ENCODE data around the gene ISY1. TPM values are rescaled to one million over a fixed set of nuclear protein-coding genes. Genes with fewer than 3 reads are reported as not detected.

ISY1 gene
- total and polyA plus RNA-seq, 9 donors: 13.1 to 45.3 (median 28.8) TPM

- peaks cover 19% of the 10 kb centered on the region for H3K4me1 ChIP-seq (ENCODE audit: insufficient read depth)
- H3K4me3 ChIP-seq: no peak overlapping the region
- H3K27me3 ChIP-seq: no peaks in the 10 kb centered on the region
- no peak overlapping the region for H3K27ac ChIP-seq
- DNase-seq: no peak
- no peak for TF ChIP-seq CTCF (IDR thresholded peaks at IDR 0.05)
- TF ChIP-seq EP300 (IDR thresholded peaks at IDR 0.05): no peak
- no peak for TF ChIP-seq POLR2A (IDR thresholded peaks at IDR 0.05)
- H3K9me3 ChIP-seq: no peaks in the 10 kb centered on the region
- H3K36me3 ChIP-seq: no peaks in the 10 kb centered on the region
- intact Hi-C loops (cut with DNase I): loop anchor here in 1 of 4 donors (5.0 kb wide), 1 partner anchor 298 kb away; no protein-coding TSS in a partner anchor
- 71 to 90% (median 85%) methylated on average over 6 of the region's 6 CpGs for WGBS, 3 donors
Observed at GRCh38 chr3:129104051-129104450, 56.8 kb downstream of the ISY1 start.

GRCh38 chr3:129103296-129103695, 57.6 kb downstream of the ISY1 start:
- no peak for TF ChIP-seq EP300 (IDR thresholded peaks at IDR 0.05)
- TF ChIP-seq POLR2A (IDR thresholded peaks at IDR 0.05): no peak
- no peak for TF ChIP-seq CTCF (IDR thresholded peaks at IDR 0.05)
- no peaks in the 10 kb centered on the region for H3K36me3 ChIP-seq
- intact Hi-C loops (cut with DNase I): loop anchor here in 1 of 4 donors (5.0 kb wide), 1 partner anchor 299 kb away; no protein-coding TSS in a partner anchor
- no peaks in the 10 kb centered on the region for H3K9me3 ChIP-seq
- no peaks in the 10 kb centered on the region for H3K27me3 ChIP-seq
- no peak overlapping the region for H3K4me3 ChIP-seq
- H3K4me1 ChIP-seq (ENCODE audit: insufficient read depth): peaks cover 19% of the 10 kb centered on the region
- WGBS, 3 donors: 82 to 86% (median 82%) methylated on average over 7 of the region's 7 CpGs
- no peak for DNase-seq
- no peak overlapping the region for H3K27ac ChIP-seq

- H3K27ac ChIP-seq: no peak overlapping the region
- 43 to 66% (median 47%) methylated on average over 12 of the region's 12 CpGs for WGBS, 3 donors
- H3K27me3 ChIP-seq: no peaks in the 10 kb centered on the region
- DNase-seq: no peak
- peaks cover 14% of the 10 kb centered on the region for H3K4me1 ChIP-seq (ENCODE audit: insufficient read depth)
- H3K4me3 ChIP-seq: no peak overlapping the region
- H3K9me3 ChIP-seq: no peaks in the 10 kb centered on the region
- H3K36me3 ChIP-seq: no peaks in the 10 kb centered on the region
- TF ChIP-seq CTCF (IDR thresholded peaks at IDR 0.05): no peak
- no peak for TF ChIP-seq EP300 (IDR thresholded peaks at IDR 0.05)
- TF ChIP-seq POLR2A (IDR thresholded peaks at IDR 0.05): no peak
- intact Hi-C loops (cut with DNase I): loop anchor here in 1 of 4 donors (5.0 kb wide), 1 partner anchor 301 kb away; no protein-coding TSS in a partner anchor
Observed at GRCh38 chr3:129101370-129102138, 59.3 kb downstream of the ISY1 start.

- WGBS, 3 donors: 56 to 87% (median 63%) methylated on average over 1 of the region's 1 CpG
- DNase-seq: no peak
- Histone ChIP-seq H3K27ac (no peak overlapping the region), H3K27me3 (no peaks in the 10 kb centered on the region), H3K4me3 (no peak overlapping the region), H3K9me3 (no peaks in the 10 kb centered on the region), H3K36me3 (no peaks in the 10 kb centered on the region), H3K4me1 (ENCODE audit: insufficient read depth) (peaks cover 6% of the 10 kb centered on the region)
- TF ChIP-seq CTCF (IDR thresholded peaks at IDR 0.05) (no peak), POLR2A (IDR thresholded peaks at IDR 0.05) (no peak), EP300 (IDR thresholded peaks at IDR 0.05) (no peak)
- intact Hi-C loops (cut with DNase I): loop anchor here in 1 of 4 donors (5.0 kb wide), 1 partner anchor 302 kb away; no protein-coding TSS in a partner anchor
Observed at GRCh38 chr3:129100274-129100673, 60.6 kb downstream of the ISY1 start.
